ENCODE measurements around the gene DDR2.

- TF ChIP-seq, protein P1, sequence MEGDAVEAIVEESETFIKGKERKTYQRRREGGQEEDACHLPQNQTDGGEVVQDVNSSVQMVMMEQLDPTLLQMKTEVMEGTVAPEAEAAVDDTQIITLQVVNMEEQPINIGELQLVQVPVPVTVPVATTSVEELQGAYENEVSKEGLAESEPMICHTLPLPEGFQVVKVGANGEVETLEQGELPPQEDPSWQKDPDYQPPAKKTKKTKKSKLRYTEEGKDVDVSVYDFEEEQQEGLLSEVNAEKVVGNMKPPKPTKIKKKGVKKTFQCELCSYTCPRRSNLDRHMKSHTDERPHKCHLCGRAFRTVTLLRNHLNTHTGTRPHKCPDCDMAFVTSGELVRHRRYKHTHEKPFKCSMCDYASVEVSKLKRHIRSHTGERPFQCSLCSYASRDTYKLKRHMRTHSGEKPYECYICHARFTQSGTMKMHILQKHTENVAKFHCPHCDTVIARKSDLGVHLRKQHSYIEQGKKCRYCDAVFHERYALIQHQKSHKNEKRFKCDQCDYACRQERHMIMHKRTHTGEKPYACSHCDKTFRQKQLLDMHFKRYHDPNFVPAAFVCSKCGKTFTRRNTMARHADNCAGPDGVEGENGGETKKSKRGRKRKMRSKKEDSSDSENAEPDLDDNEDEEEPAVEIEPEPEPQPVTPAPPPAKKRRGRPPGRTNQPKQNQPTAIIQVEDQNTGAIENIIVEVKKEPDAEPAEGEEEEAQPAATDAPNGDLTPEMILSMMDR (conservative IDR thresholded peaks at IDR 0.05; ENCODE audit: low read length): no peak
- TF ChIP-seq EZH2phosphoT487 (IDR thresholded peaks at IDR 0.05; ENCODE audit: borderline replicate concordance, low read depth, low read length): no peak
Measured at GRCh38 chr1:162736184-162736583, 103.9 kb downstream of the DDR2 start.

Measured in OCI-LY7 (cell line).